ENCODE data around the gene EFNB2.

GRCh38 chr13:106472621-106473020 lies 62.8 kb downstream of the EFNB2 start:
- no peak for TF ChIP-seq EP300 (IDR thresholded peaks at IDR 0.05; ENCODE audit: borderline replicate concordance)
- TF ChIP-seq, protein P1, sequence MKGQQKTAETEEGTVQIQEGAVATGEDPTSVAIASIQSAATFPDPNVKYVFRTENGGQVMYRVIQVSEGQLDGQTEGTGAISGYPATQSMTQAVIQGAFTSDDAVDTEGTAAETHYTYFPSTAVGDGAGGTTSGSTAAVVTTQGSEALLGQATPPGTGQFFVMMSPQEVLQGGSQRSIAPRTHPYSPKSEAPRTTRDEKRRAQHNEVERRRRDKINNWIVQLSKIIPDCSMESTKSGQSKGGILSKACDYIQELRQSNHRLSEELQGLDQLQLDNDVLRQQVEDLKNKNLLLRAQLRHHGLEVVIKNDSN (IDR thresholded peaks at IDR 0.05): no peak
